ENCODE data around the gene LAX1.

The LAX1 gene

GRCh38 chr1:203813581-203814341, 48.8 kb downstream of the LAX1 start:
- DNase-seq (ENCODE audit: low spot score): no peak

- DNase-seq (ENCODE audit: low spot score): no peak
These were observed 53.4 kb downstream of the LAX1 start for GRCh38 chr1:203818399-203818798.

DNA sequence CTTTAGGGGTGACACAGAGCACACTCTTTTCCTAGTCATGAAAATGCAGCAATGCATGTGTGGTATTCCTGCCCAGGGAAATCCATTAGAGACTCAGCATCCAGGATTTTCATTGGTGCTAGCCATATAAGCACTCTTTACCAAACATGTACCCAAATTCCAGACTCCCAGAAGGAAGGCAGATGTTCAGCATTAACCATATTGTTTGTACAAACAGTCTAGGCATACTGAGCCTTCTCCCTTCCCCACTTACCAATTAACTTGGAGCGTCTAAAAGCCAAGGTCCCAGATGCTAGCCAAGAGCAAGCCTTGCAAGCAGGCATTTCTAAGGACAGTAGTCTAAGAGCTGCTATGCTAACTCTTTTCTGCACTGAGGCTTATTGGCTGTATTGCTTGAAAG, 58.3 kb downstream of the LAX1 start:
- no peak for DNase-seq (ENCODE audit: low spot score)
